Mesenchymal stem cell (in vitro differentiated cells and primary cell): ENCODE results near the gene FAM83B.

ENCODE experiments used
- DNase-seq: peaks from one replicate; pipeline ENCODE4 v3.0.0-alpha.2; 2013
- H2AFZ ChIP-seq: one replicate; pipeline ENCODE4 v1.6.1; 2013; ENCODE audit warnings: low read depth, mild to moderate bottlenecking, control low read depth, inconsistent platforms, low read length, moderate library complexity
- H2AK5ac ChIP-seq: 2 replicates; pipeline ENCODE4 v1.6.1; 2013; ENCODE audit warnings: low read length, moderate library complexity, mild to moderate bottlenecking, inconsistent platforms; ENCODE audit not compliant: severe bottlenecking
- H2BK120ac ChIP-seq: one replicate; pipeline ENCODE4 v1.6.1; 2013; ENCODE audit warnings: low read depth, mild to moderate bottlenecking, inconsistent platforms, low read length, moderate library complexity
- H2BK12ac ChIP-seq, 2 experiments: one replicate each; pipeline ENCODE4 v1.6.1; 2013; ENCODE audit warnings: inconsistent platforms in 2 of 2, low read length in 2 of 2, mild to moderate bottlenecking in 2 of 2, moderate library complexity in 2 of 2, control low read depth in 1 of 2
- H2BK15ac ChIP-seq: one replicate; pipeline ENCODE4 v1.6.1; 2013; ENCODE audit warnings: mild to moderate bottlenecking, low read depth, inconsistent platforms; ENCODE audit not compliant: poor library complexity, severe bottlenecking
- H2BK5ac ChIP-seq: 2 replicates; pipeline ENCODE4 v1.6.1; 2013; ENCODE audit warnings: low read depth, mild to moderate bottlenecking, low read length, control low read depth, inconsistent platforms; ENCODE audit not compliant: poor library complexity, severe bottlenecking
- H3K14ac ChIP-seq, 2 experiments: one replicate each; pipeline ENCODE4 v1.6.1; 2013; ENCODE audit warnings: inconsistent platforms in 2 of 2, low read length in 2 of 2, control low read depth in 1 of 2, mild to moderate bottlenecking in 1 of 2, moderate library complexity in 1 of 2
- H3K18ac ChIP-seq, 2 experiments: one replicate each; pipeline ENCODE4 v1.6.1; 2013; ENCODE audit warnings: inconsistent platforms in 2 of 2, low read length in 2 of 2, control low read depth in 1 of 2, low read depth in 1 of 2, mild to moderate bottlenecking in 1 of 2
- H3K23ac ChIP-seq, 2 experiments: one replicate each; pipeline ENCODE4 v1.6.1; 2013; ENCODE audit warnings: inconsistent platforms in 2 of 2, low read length in 2 of 2, mild to moderate bottlenecking in 2 of 2, moderate library complexity in 2 of 2, control low read depth in 1 of 2
- H3K27ac ChIP-seq: 2 replicates; pipeline ENCODE4 v1.5.1; 2013; ENCODE audit warnings: mild to moderate bottlenecking, moderate library complexity, low read length, control low read depth, inconsistent platforms; ENCODE audit not compliant: poor library complexity, severe bottlenecking
- H3K27me3 ChIP-seq, 2 experiments: 2 replicates each; pipeline versions ENCODE4 v1.6.1 to v1.7.0; 2013; ENCODE audit warnings: low read length in 2 of 2, mild to moderate bottlenecking in 2 of 2, moderate library complexity in 2 of 2, control low read depth in 1 of 2, inconsistent platforms in 1 of 2; ENCODE audit not compliant: control insufficient read depth in 1 of 2, insufficient read depth in 1 of 2
- H3K36me3 ChIP-seq, 2 experiments: 2 replicates each; pipeline versions ENCODE4 v1.6.1 to v1.7.0; 2013; ENCODE audit warnings: low read length in 2 of 2, control low read depth in 1 of 2, inconsistent platforms in 1 of 2, low read depth in 1 of 2, mild to moderate bottlenecking in 1 of 2; ENCODE audit not compliant: insufficient read depth in 2 of 2, control insufficient read depth in 1 of 2
- H3K4ac ChIP-seq, 2 experiments: one replicate each; pipeline ENCODE4 v1.6.1; 2013; ENCODE audit warnings: inconsistent platforms in 2 of 2, low read length in 2 of 2, mild to moderate bottlenecking in 2 of 2, moderate library complexity in 2 of 2, control low read depth in 1 of 2, low read depth in 1 of 2
- H3K4me1 ChIP-seq: 2 replicates; pipeline ENCODE4 v1.6.1; 2013; ENCODE audit warnings: low read depth, low read length, control low read depth; ENCODE audit not compliant: control insufficient read depth, insufficient read depth
- H3K4me2 ChIP-seq: 2 replicates; pipeline ENCODE4 v1.6.1; 2013; ENCODE audit warnings: low read length, mild to moderate bottlenecking, inconsistent platforms; ENCODE audit not compliant: poor library complexity, severe bottlenecking
- H3K4me3 ChIP-seq, 2 experiments: 2 replicates each; pipeline versions ENCODE4 v1.5.1 to v1.7.0; 2013; ENCODE audit warnings: low read length in 2 of 2, mild to moderate bottlenecking in 2 of 2, control low read depth in 1 of 2, low read depth in 1 of 2; ENCODE audit not compliant: insufficient read depth in 1 of 2
- H3K79me1 ChIP-seq: replicated peaks from 2 replicates; pipeline ENCODE4 v1.6.1; 2013; ENCODE audit warnings: mild to moderate bottlenecking, control low read depth, low read length, inconsistent platforms; ENCODE audit not compliant: poor library complexity, severe bottlenecking
- H3K9ac ChIP-seq: 2 replicates; pipeline ENCODE4 v1.7.0; 2013; ENCODE audit warnings: mild to moderate bottlenecking, low read length, moderate library complexity
- H3K9me3 ChIP-seq: 2 replicates; pipeline ENCODE4 v1.7.0; 2013; ENCODE audit warnings: mild to moderate bottlenecking, low read length; ENCODE audit not compliant: control insufficient read depth
- H4K8ac ChIP-seq: one replicate; pipeline ENCODE4 v1.6.1; 2013; ENCODE audit warnings: inconsistent platforms, mild to moderate bottlenecking, low read length, moderate library complexity
- H4K91ac ChIP-seq: one replicate; pipeline ENCODE4 v1.6.1; 2013; ENCODE audit warnings: mild to moderate bottlenecking, low read length, inconsistent platforms
- WGBS: methylation state at CpG from one replicate; pipeline ENCODE4 v1.1.7; 2013; ENCODE audit warnings: mixed read lengths; 5-methylcytosine and 5-hydroxymethylcytosine counted together

FAM83B gene

DNA sequence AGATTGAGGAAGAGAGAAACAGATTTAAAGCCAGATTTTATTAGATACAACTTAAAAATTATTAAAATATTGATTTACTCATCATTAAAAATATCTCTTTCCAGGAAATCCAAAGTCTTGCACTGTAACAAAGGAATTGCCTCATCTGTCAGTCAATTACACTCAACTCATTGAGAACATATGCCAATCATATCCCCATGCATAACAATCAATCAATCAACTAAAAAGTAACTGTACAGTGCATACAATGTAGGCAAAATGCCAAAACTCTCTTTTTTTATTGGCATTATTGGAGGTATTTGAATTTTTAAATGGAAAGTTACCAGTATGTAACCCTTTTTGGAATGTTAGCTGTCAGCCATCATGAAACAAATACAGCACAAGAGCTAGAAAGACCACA lies 45.3 kb upstream of the FAM83B start:
- H3K4me3 ChIP-seq = no peak overlapping the region
- no peak overlapping the region for H3K14ac ChIP-seq
- H3K4me1 ChIP-seq = no peaks in the 10 kb centered on the region
- H3K36me3 ChIP-seq = no peaks in the 10 kb centered on the region
- H3K79me1 ChIP-seq = no peaks in the 10 kb centered on the region
- H3K18ac ChIP-seq = no peak overlapping the region
- no peak for DNase-seq
- no peak overlapping the region for H3K4me2 ChIP-seq
- H2AFZ ChIP-seq = no peak overlapping the region
- no peak overlapping the region for H3K27ac ChIP-seq
- no peaks in the 10 kb centered on the region for H3K27me3 ChIP-seq
- no peak overlapping the region for H3K23ac ChIP-seq
- no peak overlapping the region for H4K91ac ChIP-seq
- H2AK5ac ChIP-seq = no peak overlapping the region
- H2BK120ac ChIP-seq = no peak overlapping the region
- H2BK15ac ChIP-seq = no peak overlapping the region
- no peak overlapping the region for H3K9ac ChIP-seq
- H3K9me3 ChIP-seq = peaks cover 2% of the 10 kb centered on the region
- no peak overlapping the region for H4K8ac ChIP-seq
- no peak overlapping the region for H2BK5ac ChIP-seq
- H2BK12ac ChIP-seq = no peak overlapping the region
- no peak overlapping the region for H3K4ac ChIP-seq

DNA sequence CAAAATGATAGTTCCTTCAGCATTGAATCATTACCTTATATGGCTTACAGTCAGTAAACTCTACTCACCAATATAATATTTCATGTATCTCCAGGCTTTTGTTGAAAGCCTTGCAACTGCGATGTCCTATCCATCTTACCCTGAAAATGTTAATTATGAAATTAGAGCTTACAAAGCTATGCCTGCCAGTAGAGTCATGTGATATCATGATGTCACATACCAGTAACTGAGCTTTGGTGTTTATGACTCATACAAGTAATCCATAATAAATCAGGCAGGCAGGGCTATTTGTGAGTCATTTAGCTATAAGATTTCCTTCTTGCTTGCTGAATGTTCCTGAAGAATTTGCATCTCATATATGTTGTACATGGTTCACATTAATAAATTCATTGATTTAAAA lies 44.9 kb upstream of the FAM83B start:
- Histone ChIP-seq H3K4me2 (no peak overlapping the region), H3K4ac (no peak overlapping the region), H3K14ac (no peak overlapping the region), H4K91ac (no peak overlapping the region), H3K36me3 (no peaks in the 10 kb centered on the region), H2BK120ac (no peak overlapping the region), H3K27ac (no peak overlapping the region), H3K9ac (no peak overlapping the region), H3K4me1 (no peaks in the 10 kb centered on the region), H2AK5ac (no peak overlapping the region), H3K18ac (no peak overlapping the region), H3K23ac (no peak overlapping the region), H3K4me3 (no peak overlapping the region), H2BK15ac (no peak overlapping the region), H3K27me3 (no peaks in the 10 kb centered on the region), H3K9me3 (no peaks in the 10 kb centered on the region), H2BK12ac (no peak overlapping the region), H2BK5ac (no peak overlapping the region), H2AFZ (no peak overlapping the region), H4K8ac (no peak overlapping the region), H3K79me1 (no peaks in the 10 kb centered on the region)
- WGBS = no CpG with 5 or more reads among the region's 1 CpG
- DNase-seq = peak; percentile 92

GRCh38 chr6:54802775-54803634 lies 43.6 kb upstream of the FAM83B start:
- no peak overlapping the region for H3K27ac ChIP-seq
- no peak overlapping the region for H2AK5ac ChIP-seq
- H3K4ac ChIP-seq = no peak overlapping the region
- no peak overlapping the region for H3K23ac ChIP-seq
- no peak overlapping the region for H2BK120ac ChIP-seq
- no peaks in the 10 kb centered on the region for H3K4me1 ChIP-seq
- H2BK12ac ChIP-seq = peak overlapping the region in 1 of 2 experiments; percentile 6
- no peak overlapping the region for H3K18ac ChIP-seq
- no peak overlapping the region for H4K91ac ChIP-seq
- no peaks in the 10 kb centered on the region for H3K36me3 ChIP-seq
- H3K79me1 ChIP-seq = no peaks in the 10 kb centered on the region
- no peak overlapping the region for H3K4me3 ChIP-seq
- WGBS = 100% methylated on average over 1 of the region's 5 CpGs
- H2AFZ ChIP-seq = no peak overlapping the region
- no peak overlapping the region for H4K8ac ChIP-seq
- H2BK5ac ChIP-seq = no peak overlapping the region
- H2BK15ac ChIP-seq = no peak overlapping the region
- no peak overlapping the region for H3K4me2 ChIP-seq
- peak; percentile 78 for DNase-seq
- H3K9ac ChIP-seq = no peak overlapping the region
- H3K9me3 ChIP-seq = no peaks in the 10 kb centered on the region
- no peaks in the 10 kb centered on the region for H3K27me3 ChIP-seq
- no peak overlapping the region for H3K14ac ChIP-seq

- H3K79me1 ChIP-seq = no peaks in the 10 kb centered on the region
- 9% methylated on average over 1 of the region's 1 CpG for WGBS
Measured at GRCh38 chr6:54805077-54805476, 41.5 kb upstream of the FAM83B start.

More at GRCh38 chr6:54805077-54805476, 41.5 kb upstream of the FAM83B start:
- H2BK12ac ChIP-seq = no peak overlapping the region
- H3K4me3 ChIP-seq = no peak overlapping the region
- H3K9me3 ChIP-seq = no peaks in the 10 kb centered on the region
- no peak overlapping the region for H3K9ac ChIP-seq
- no peak overlapping the region for H4K91ac ChIP-seq
- H3K36me3 ChIP-seq = no peaks in the 10 kb centered on the region
- no peak overlapping the region for H2AFZ ChIP-seq
- no peak overlapping the region for H2BK15ac ChIP-seq
- no peaks in the 10 kb centered on the region for H3K4me1 ChIP-seq
- H2BK120ac ChIP-seq = no peak overlapping the region
- H2AK5ac ChIP-seq = no peak overlapping the region
- no peak overlapping the region for H4K8ac ChIP-seq
- H3K18ac ChIP-seq = no peak overlapping the region
- no peak overlapping the region for H3K14ac ChIP-seq
- H3K23ac ChIP-seq = no peak overlapping the region
- no peak for DNase-seq
- no peaks in the 10 kb centered on the region for H3K27me3 ChIP-seq
- no peak overlapping the region for H3K4ac ChIP-seq
- H3K27ac ChIP-seq = no peak overlapping the region
- no peak overlapping the region for H2BK5ac ChIP-seq
- H3K4me2 ChIP-seq = no peak overlapping the region
